HCT116 (cell line): ENCODE results near the gene MCF2L. TPM values are rescaled to one million over a fixed set of nuclear protein-coding genes. Genes with fewer than 3 reads are reported as not detected.

Experiments used
- ATAC-seq: fragments of 200-7000 bp; cut with Tn5 transposase; 2 replicates; pipeline ENCODE4 v1.9.1; 2020; ENCODE audit warnings: mild to moderate bottlenecking, moderate library complexity
- BruUV-seq: library from RNA; stranded (reverse); fragments of 400-500 nt; replicated peaks from 2 replicates; lab custom pipeline; 2021; lab: Mats Ljungman, UMichigan
- CTCF ChIA-PET: fragments of 300-600 bp; sonication (Branson Sonifier 250); formaldehyde crosslinking; loops from one replicate; lab custom pipeline; 2021; ENCODE audit warnings: antibody characterized with exemption; lab: Charles Lee
- POLR2A ChIA-PET: fragments of 300-600, 350-600 bp; sonication (Branson Sonifier 250); formaldehyde crosslinking; loops from one replicate; lab custom pipeline; 2021; ENCODE audit warnings: antibody characterized with exemption; lab: Charles Lee
- RAD21 ChIA-PET, 2 experiments: fragments of 300-600 bp; sonication (Branson Sonifier 250); formaldehyde crosslinking; loops; one replicate each; lab custom pipeline; 2023; ENCODE audit warnings: low total read pairs in 2 of 2; ENCODE audit not compliant: uncharacterized antibody in 2 of 2, unreplicated experiment in 2 of 2, low non-redundant PET in 1 of 2; lab: Charles Lee
- DNase-seq: peaks from one replicate; pipeline ENCODE4 v3.0.0-alpha.2; 2010; ENCODE audit warnings: low read depth, low spot score
- H2AFZ ChIP-seq: fragments of 200-600 bp; shearing (Covaris generic), sonication (generic); 2 replicates; pipeline ENCODE4 v1.6.1; 2017; ENCODE audit warnings: low read depth, mixed run types, mixed read lengths, antibody characterized with exemption, low read length; ENCODE audit not compliant: poor library complexity, severe bottlenecking
- H3K27ac ChIP-seq: 2 replicates; pipeline ENCODE4 v1.5.1; 2012; ENCODE audit warnings: low read depth, low read length
- H3K27me3 ChIP-seq: fragments of 200-600 bp; sonication (generic); 2 replicates; pipeline ENCODE4 v1.6.1; 2016; ENCODE audit warnings: mixed run types, low read length, mixed read lengths; ENCODE audit not compliant: insufficient read depth
- H3K36me3 ChIP-seq, 2 experiments: fragments of 200-500 bp in 1 of 2; fragments of 200-600 bp in 1 of 2; sonication (Bioruptor generic) in 1 of 2; sonication (generic) in 1 of 2; 2 replicates each; pipeline versions ENCODE4 v1.5.1 to v1.6.1; 2014 to 2016; ENCODE audit warnings: low read length in 2 of 2, inconsistent platforms in 1 of 2, mixed read lengths in 1 of 2, mixed run types in 1 of 2; ENCODE audit not compliant: insufficient read depth in 2 of 2, control insufficient read depth in 1 of 2
- H3K4me1 ChIP-seq, 2 experiments: fragments of 200-600 bp in 1 of 2; sonication (generic) in 1 of 2; 2 replicates each; pipeline versions ENCODE4 v1.5.1 to v1.6.1; 2012 to 2017; ENCODE audit warnings: low read length in 2 of 2, inconsistent platforms in 1 of 2, mild to moderate bottlenecking in 1 of 2, mixed read lengths in 1 of 2, mixed run types in 1 of 2, moderate library complexity in 1 of 2; ENCODE audit not compliant: insufficient read depth in 2 of 2, control insufficient read depth in 1 of 2
- H3K4me2 ChIP-seq: fragments of 200-600 bp; sonication (generic); 2 replicates; pipeline ENCODE4 v1.6.1; 2017; ENCODE audit warnings: mixed run types, low read length, mixed read lengths
- H3K4me3 ChIP-seq, 2 experiments: fragments of 200-600 bp in 1 of 2; sonication (generic) in 1 of 2; replicated peaks in 1 of 2; 2 replicates each; pipeline ENCODE4 v1.5.1; 2011 to 2016; ENCODE audit warnings: low read length in 2 of 2, control low read depth in 1 of 2, low read depth in 1 of 2, mild to moderate bottlenecking in 1 of 2, mixed read lengths in 1 of 2, mixed run types in 1 of 2
- H3K79me2 ChIP-seq: fragments of 200-600 bp; sonication (generic); 2 replicates; pipeline ENCODE4 v1.6.1; 2017; ENCODE audit warnings: mild to moderate bottlenecking, mixed run types, low read length, moderate library complexity, mixed read lengths; ENCODE audit not compliant: insufficient read depth
- H3K9ac ChIP-seq: fragments of 200-600 bp; sonication (generic); 2 replicates; pipeline ENCODE4 v1.6.1; 2016; ENCODE audit warnings: low read length, mixed read lengths
- H3K9me2 ChIP-seq: fragments of 200-600 bp; sonication (generic), shearing (Covaris generic); 2 replicates; pipeline ENCODE4 v1.6.1; 2017; ENCODE audit warnings: mixed run types, mild to moderate bottlenecking, moderate library complexity; ENCODE audit not compliant: insufficient read depth
- H3K9me3 ChIP-seq, 2 experiments: fragments of 200-500 bp in 1 of 2; fragments of 200-600 bp in 1 of 2; sonication (Bioruptor generic) in 1 of 2; sonication (generic) in 1 of 2; 2 replicates each; pipeline ENCODE4 v1.6.1; 2014 to 2017; ENCODE audit warnings: low read length in 2 of 2, mixed read lengths in 2 of 2, inconsistent platforms in 1 of 2, low read depth in 1 of 2, mild to moderate bottlenecking in 1 of 2, mixed run types in 1 of 2, moderate library complexity in 1 of 2; ENCODE audit not compliant: control insufficient read depth in 1 of 2, insufficient read depth in 1 of 2
- H4K20me1 ChIP-seq: fragments of 200-600 bp; sonication (generic), shearing (Covaris generic); 2 replicates; pipeline ENCODE4 v1.6.1; 2017; ENCODE audit warnings: mixed run types, mild to moderate bottlenecking, moderate library complexity; ENCODE audit not compliant: insufficient read depth
- CBX3 ChIP-seq: IDR thresholded peaks from 2 replicates; pipeline ENCODE4 v1.6.1; 2012; ENCODE audit warnings: low read depth
- CEBPB ChIP-seq: IDR thresholded peaks from 2 replicates; pipeline ENCODE4 v1.6.1; 2012; ENCODE audit warnings: low read depth
- EGR1 ChIP-seq: IDR thresholded peaks from 2 replicates; pipeline ENCODE4 v1.6.1; 2012; ENCODE audit warnings: low read depth
- EZH2 ChIP-seq: fragments of 200-600 bp; sonication (generic); IDR thresholded peaks from 2 replicates; pipeline ENCODE4 v1.6.1; 2017; ENCODE audit warnings: antibody characterized with exemption, mixed run types
- EZH2phosphoT487 ChIP-seq: fragments of 200-600 bp; IDR thresholded peaks from 2 replicates; pipeline ENCODE4 v1.6.1; 2018; ENCODE audit warnings: antibody characterized with exemption, borderline replicate concordance
- JUND ChIP-seq: IDR thresholded peaks from 2 replicates; pipeline ENCODE4 v1.6.1; 2012
- RAD21 ChIP-seq: IDR thresholded peaks from 2 replicates; pipeline ENCODE4 v1.6.1; 2012; ENCODE audit warnings: low read depth, mild to moderate bottlenecking
- SRF ChIP-seq: IDR thresholded peaks from 2 replicates; pipeline ENCODE4 v1.6.1; 2012; ENCODE audit warnings: low read depth
- TCF7L2 ChIP-seq: IDR thresholded peaks from 2 replicates; pipeline ENCODE4 v1.7.0; 2011; ENCODE audit warnings: borderline replicate concordance, inconsistent platforms; ENCODE audit not compliant: insufficient read depth, insufficient read length; ENCODE audit errors: extremely low read depth
- ZNF274 ChIP-seq: fragments of 200-500 bp; sonication (Bioruptor generic); IDR thresholded peaks from 2 replicates; pipeline ENCODE4 v1.6.1; 2014; ENCODE audit warnings: mild to moderate bottlenecking, low read depth, low read length, inconsistent platforms
- intact Hi-C: fragments of 100-400 bp; cut with micrococcal nuclease; formaldehyde crosslinking; loops from 2 replicates; pipeline ENCODE4 v1.10.0; 2022
- total RNA-seq: library from RNA; stranded (reverse); gene quantifications from one replicate; pipeline ENCODE4 v1.2.1, GENCODE V29; 2021; ENCODE audit not compliant: unreplicated experiment
- TF ChIP-seq, protein P1 (sequence below): IDR thresholded peaks from 2 replicates; pipeline ENCODE4 v1.6.1; 2012
- TF ChIP-seq, protein P2 (sequence below): IDR thresholded peaks from 2 replicates; pipeline ENCODE4 v1.6.1; 2012; ENCODE audit warnings: low read depth
- TF ChIP-seq, protein P3 (sequence below): IDR thresholded peaks from 2 replicates; pipeline ENCODE4 v1.6.1; 2011; ENCODE audit warnings: mild to moderate bottlenecking, low read length, moderate library complexity; ENCODE audit not compliant: insufficient replicate concordance; ENCODE audit errors: extremely low read depth

Gene MCF2L
- total RNA-seq, 1 experiment from 2014 or later: 19.3 TPM

DNA sequence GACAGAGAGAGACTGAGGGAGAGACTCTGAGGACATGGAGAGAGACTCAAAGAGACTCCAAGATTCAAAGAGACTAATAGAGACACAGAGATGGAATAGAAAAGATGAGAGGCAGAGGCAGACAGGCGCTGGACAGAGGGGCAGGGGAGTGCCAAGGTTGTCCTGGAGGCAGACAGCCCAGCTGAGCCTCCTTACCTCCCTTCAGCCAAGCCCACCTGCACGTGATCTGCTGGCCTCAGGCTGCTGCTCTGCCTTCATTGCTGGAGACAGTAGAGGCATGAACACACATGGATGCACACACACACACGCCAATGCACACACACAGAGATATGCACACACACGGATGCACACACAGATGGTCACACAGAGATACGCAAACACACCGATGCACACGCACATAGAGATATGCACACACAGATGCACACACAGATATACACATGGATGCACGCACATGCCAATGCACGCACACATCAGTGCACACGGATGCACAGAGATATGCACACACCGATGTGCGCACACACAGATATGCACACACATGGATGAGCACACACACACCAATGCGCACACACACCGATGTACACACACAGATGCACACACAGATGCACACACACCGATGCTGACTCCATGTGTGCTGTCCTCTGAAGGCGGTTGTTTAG lies 150.3 kb downstream of the MCF2L start:
- Histone ChIP-seq H3K4me1 (peaks cover 4 to 21% of the 10 kb centered on the region in 2 experiments; a peak in 3 of 4 replicates), H3K36me3 (no peaks in the 10 kb centered on the region), H3K27me3 (0 out of 2 replicates have a peak, but pooled peaks cover 4% of the 10 kb centered on the region), H3K9ac (no peak overlapping the region), H2AFZ (no peak overlapping the region), H3K4me2 (no peak overlapping the region), H3K4me3 (no peak overlapping the region), H3K79me2 (no peaks in the 10 kb centered on the region), H3K27ac (no peak overlapping the region), H3K9me2 (no peaks in the 10 kb centered on the region), H3K9me3 (no peaks in the 10 kb centered on the region), H4K20me1 (no peaks in the 10 kb centered on the region)
- RAD21 ChIA-PET: no interaction called here
- CTCF ChIA-PET: no interaction called here
- no TSS peak for BruUV-seq
- no peak for ATAC-seq
- intact Hi-C loops: no loop called here
- DNase-seq: no peak
- TF ChIP-seq TCF7L2 (no peak), SRF (no peak), EGR1 (no peak), EZH2phosphoT487 (no peak), CEBPB (no peak), ZNF274 (no peak), CBX3 (no peak), RAD21 (no peak), JUND (no peak), EZH2 (no peak)
- TF ChIP-seq, protein P1, sequence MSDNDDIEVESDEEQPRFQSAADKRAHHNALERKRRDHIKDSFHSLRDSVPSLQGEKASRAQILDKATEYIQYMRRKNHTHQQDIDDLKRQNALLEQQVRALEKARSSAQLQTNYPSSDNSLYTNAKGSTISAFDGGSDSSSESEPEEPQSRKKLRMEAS: no peak
- TF ChIP-seq, protein P2, sequence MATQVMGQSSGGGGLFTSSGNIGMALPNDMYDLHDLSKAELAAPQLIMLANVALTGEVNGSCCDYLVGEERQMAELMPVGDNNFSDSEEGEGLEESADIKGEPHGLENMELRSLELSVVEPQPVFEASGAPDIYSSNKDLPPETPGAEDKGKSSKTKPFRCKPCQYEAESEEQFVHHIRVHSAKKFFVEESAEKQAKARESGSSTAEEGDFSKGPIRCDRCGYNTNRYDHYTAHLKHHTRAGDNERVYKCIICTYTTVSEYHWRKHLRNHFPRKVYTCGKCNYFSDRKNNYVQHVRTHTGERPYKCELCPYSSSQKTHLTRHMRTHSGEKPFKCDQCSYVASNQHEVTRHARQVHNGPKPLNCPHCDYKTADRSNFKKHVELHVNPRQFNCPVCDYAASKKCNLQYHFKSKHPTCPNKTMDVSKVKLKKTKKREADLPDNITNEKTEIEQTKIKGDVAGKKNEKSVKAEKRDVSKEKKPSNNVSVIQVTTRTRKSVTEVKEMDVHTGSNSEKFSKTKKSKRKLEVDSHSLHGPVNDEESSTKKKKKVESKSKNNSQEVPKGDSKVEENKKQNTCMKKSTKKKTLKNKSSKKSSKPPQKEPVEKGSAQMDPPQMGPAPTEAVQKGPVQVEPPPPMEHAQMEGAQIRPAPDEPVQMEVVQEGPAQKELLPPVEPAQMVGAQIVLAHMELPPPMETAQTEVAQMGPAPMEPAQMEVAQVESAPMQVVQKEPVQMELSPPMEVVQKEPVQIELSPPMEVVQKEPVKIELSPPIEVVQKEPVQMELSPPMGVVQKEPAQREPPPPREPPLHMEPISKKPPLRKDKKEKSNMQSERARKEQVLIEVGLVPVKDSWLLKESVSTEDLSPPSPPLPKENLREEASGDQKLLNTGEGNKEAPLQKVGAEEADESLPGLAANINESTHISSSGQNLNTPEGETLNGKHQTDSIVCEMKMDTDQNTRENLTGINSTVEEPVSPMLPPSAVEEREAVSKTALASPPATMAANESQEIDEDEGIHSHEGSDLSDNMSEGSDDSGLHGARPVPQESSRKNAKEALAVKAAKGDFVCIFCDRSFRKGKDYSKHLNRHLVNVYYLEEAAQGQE: no peak
- TF ChIP-seq, protein P3, sequence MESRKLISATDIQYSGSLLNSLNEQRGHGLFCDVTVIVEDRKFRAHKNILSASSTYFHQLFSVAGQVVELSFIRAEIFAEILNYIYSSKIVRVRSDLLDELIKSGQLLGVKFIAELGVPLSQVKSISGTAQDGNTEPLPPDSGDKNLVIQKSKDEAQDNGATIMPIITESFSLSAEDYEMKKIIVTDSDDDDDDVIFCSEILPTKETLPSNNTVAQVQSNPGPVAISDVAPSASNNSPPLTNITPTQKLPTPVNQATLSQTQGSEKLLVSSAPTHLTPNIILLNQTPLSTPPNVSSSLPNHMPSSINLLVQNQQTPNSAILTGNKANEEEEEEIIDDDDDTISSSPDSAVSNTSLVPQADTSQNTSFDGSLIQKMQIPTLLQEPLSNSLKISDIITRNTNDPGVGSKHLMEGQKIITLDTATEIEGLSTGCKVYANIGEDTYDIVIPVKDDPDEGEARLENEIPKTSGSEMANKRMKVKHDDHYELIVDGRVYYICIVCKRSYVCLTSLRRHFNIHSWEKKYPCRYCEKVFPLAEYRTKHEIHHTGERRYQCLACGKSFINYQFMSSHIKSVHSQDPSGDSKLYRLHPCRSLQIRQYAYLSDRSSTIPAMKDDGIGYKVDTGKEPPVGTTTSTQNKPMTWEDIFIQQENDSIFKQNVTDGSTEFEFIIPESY: no peak
- POLR2A ChIA-PET: no interaction called here
